Aorta (tissue), 5 donors: ENCODE results near the gene ZMIZ1. TPM values are rescaled to one million over a fixed set of nuclear protein-coding genes. Genes with fewer than 3 reads are reported as not detected.

Experiments
- ATAC-seq: fragments of 200-7000 bp; cut with Tn5 transposase; one replicate; pipeline ENCODE4 v1.9.1; 2022; ENCODE audit warnings: moderate library complexity; ENCODE audit not compliant: low FRiP score
- DNase-seq, 2 donors: peaks; one replicate each; pipeline ENCODE4 v3.0.0-alpha.2; 2020
- H3K27ac ChIP-seq, 2 donors: one replicate each; pipeline ENCODE4 v1.5.1; 2013; ENCODE audit warnings: low read length in 2 of 2, mild to moderate bottlenecking in 2 of 2, moderate library complexity in 2 of 2, control low read depth in 1 of 2, inconsistent platforms in 1 of 2, low read depth in 1 of 2
- H3K27me3 ChIP-seq, 2 donors: one replicate each; pipeline ENCODE4 v1.6.1; 2013; ENCODE audit warnings: control low read depth in 1 of 2, low read length in 1 of 2, mild to moderate bottlenecking in 1 of 2, moderate library complexity in 1 of 2; ENCODE audit not compliant: insufficient read depth in 2 of 2, control insufficient read depth in 1 of 2
- H3K36me3 ChIP-seq, 2 donors: one replicate each; pipeline ENCODE4 v1.6.1; 2013; ENCODE audit warnings: control low read depth in 1 of 2, low read length in 1 of 2, mild to moderate bottlenecking in 1 of 2; ENCODE audit not compliant: insufficient read depth in 2 of 2, control insufficient read depth in 1 of 2
- H3K4me1 ChIP-seq, 2 donors: one replicate each; pipeline ENCODE4 v1.6.1; 2013; ENCODE audit warnings: low read length in 2 of 2, control low read depth in 1 of 2, mild to moderate bottlenecking in 1 of 2, moderate library complexity in 1 of 2; ENCODE audit not compliant: insufficient read depth in 2 of 2, control insufficient read depth in 1 of 2
- H3K4me3 ChIP-seq, 2 donors: one replicate each; pipeline ENCODE4 v1.5.1; 2013; ENCODE audit warnings: low read length in 2 of 2, control low read depth in 1 of 2, mild to moderate bottlenecking in 1 of 2
- H3K9me3 ChIP-seq: one replicate; pipeline ENCODE4 v1.6.1; 2013; ENCODE audit warnings: mild to moderate bottlenecking, low read length; ENCODE audit not compliant: control insufficient read depth
- WGBS, 2 donors: extraction: QIAGEN DNeasy Blood & Tissue Kit; methylation state at CpG; one replicate each; pipeline ENCODE4 v1.1.7; 2013; 5-methylcytosine and 5-hydroxymethylcytosine counted together
- intact Hi-C, 2 donors: fragments of 100-400 bp; cut with DNase I; formaldehyde crosslinking; loops; one replicate each; pipeline versions ENCODE4 v1.14.2 to v1.15.0; 2022
- polyA plus RNA-seq, 2 donors: library from polyadenylated mRNA; stranded (reverse); fragments of 200-250 nt; gene quantifications; one replicate each; pipeline ENCODE4 v1.2.3, GENCODE V29; 2013
- total RNA-seq, 2 donors: library from RNA; stranded (reverse); fragmentation: NEBNext Ultra II Directional; extraction: Animal tissue kit (Norgen Biotek cat#: 25700); gene quantifications; one replicate each; pipeline ENCODE4 v1.2.1, GENCODE V29; 2021
- donor health status: healthy with polysubstance abuse.
- donor health status: Bipolar disorder and iron deficiency.
- donor health status: DM: no; HTN: no; CAD: no.
- donor health status: DM: no; HTN: no; CAD: no.
- donor health status: DM: yes; HTN: yes; CAD: no.

The ZMIZ1 gene
- total and polyA plus RNA-seq, 4 donors, result 7.8 to 84.1 (median 28.2) TPM

DNA sequence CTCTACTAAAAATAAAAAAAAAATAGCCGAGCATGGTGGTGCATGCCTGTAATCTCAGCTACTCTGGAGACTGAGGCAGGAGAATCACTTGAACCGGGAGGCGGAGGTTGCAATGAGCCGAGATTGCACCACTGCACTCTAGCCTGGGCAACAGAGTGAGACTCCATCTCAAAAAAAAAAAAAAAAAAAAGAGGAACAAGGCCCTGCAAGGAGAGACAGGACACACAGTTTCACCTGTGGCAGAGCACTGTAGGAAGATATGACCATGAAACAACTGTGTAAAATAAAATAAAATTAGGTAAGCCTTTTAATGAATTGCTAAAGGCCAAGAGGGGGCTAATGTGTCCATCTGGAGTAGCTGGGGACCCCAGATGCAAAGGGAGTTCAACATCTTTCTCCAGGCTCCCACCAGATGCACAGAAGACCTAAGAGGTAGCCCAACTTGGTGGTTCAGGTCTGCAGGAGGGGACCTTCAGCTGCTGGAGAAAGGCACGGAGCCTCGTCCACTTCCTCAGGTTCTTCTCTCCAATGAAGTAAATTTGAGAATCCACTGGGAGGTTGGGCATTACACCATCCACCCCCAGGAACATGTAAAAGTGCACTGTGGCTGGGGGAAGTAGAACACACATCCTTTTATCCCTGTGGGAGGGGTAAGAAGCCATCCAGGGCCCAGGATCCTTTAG lies 291.2 kb downstream of the ZMIZ1 start:
- Histone ChIP-seq H3K4me1 (no peaks in the 10 kb centered on the region), H3K27me3 (no peaks in the 10 kb centered on the region), H3K4me3 (no peak overlapping the region), H3K9me3 (no peaks in the 10 kb centered on the region), H3K36me3 (peaks cover 0 to 2% of the 10 kb centered on the region in 2 donors), H3K27ac (no peak overlapping the region)
- DNase-seq, result peak in 1 of 2 donors; percentile 13
- ATAC-seq, result no peak
- intact Hi-C loops, result no loop called here
- 95 to 96% methylated on average over 6 of the region's 6 CpGs for WGBS, 2 donors

DNA sequence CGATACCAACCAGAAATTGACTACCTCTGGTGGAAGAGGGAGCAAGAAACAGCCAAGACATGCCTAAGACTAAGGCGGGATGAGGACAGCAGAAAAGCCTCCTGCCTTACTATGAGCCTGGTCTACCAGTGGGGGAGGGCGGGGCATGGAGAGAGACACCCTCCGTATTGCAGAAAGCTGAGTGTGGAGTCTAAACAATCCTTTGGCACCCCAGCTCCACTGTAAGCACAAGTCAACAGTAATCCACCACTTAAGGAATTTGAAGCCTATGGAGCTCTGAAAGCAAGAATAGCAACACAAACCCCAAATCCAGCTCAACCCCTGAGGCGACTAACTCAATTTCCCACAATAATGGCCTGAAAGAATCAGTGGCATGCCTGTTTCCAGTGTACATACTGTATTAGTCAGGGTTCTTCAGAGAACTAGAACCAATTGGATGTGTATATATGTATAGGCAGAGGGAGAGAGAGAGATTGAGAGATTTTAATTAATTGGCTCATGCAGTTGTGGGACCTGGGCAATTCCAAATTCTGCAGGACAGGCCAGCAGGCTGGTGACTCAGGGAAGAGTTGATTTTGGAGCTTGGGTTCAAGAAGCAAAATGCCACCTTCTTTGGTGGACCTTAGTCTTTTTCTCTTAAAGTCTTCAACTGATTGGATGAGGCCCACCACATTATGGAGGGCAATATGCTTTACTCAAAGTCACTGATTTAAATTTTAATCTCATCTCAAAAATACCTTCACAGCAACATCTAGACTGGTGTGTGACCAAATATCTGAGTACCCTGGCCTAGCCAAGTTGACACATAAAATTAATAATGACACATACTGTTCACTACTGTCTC lies 292.0 kb downstream of the ZMIZ1 start:
- Histone ChIP-seq H3K4me1 (no peaks in the 10 kb centered on the region), H3K4me3 (no peak overlapping the region), H3K9me3 (no peaks in the 10 kb centered on the region), H3K27me3 (no peaks in the 10 kb centered on the region), H3K27ac (no peak overlapping the region), H3K36me3 (peaks cover 0 to 2% of the 10 kb centered on the region in 2 donors)
- ATAC-seq (no peak), DNase-seq (peak in 1 of 2 donors; percentile 11)
- intact Hi-C loops, result no loop called here
- 89 to 90% methylated on average over 5 of the region's 5 CpGs for WGBS, 2 donors

DNA sequence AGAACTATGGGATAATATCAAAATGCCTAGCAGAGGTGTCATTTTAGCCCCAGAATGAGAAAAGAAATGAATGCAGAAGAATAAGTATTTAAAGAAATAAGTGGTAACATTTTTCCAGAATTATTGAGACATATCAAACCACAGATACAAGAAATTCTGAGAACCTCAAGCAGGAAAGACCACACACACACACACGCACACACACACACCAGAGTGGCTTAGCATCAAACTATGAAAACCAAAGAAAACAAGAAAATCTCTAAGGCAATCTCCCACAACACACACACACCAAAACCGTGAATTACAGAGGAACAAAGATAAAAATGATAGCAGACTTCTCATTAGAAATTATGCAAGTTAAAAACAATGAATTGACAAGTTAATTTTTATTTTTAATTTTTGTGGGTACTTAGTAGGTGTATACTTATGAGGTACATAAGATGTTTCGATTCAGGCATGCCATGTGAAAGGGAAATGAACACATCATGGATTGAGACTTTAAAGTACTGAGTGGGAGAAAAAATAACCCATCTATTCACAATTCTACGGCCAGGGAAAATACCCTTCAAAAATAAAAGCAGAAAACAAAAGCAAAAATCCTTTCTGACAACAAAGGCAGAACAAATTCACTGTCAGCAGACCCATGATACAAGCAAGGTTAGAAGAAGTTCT lies 293.1 kb downstream of the ZMIZ1 start:
- 78% methylated on average over 4 of the region's 4 CpGs for WGBS, 2 donors

More for the DNA sequence above, 293.1 kb downstream of the ZMIZ1 start:
- H3K4me3 ChIP-seq, result no peak overlapping the region
- intact Hi-C loops, result no loop called here
- H3K27ac ChIP-seq, result no peak overlapping the region
- H3K9me3 ChIP-seq, result no peaks in the 10 kb centered on the region
- no peaks in the 10 kb centered on the region for H3K27me3 ChIP-seq
- no peak for ATAC-seq
- no peak for DNase-seq
- no peaks in the 10 kb centered on the region for H3K4me1 ChIP-seq
- peaks cover 0 to 2% of the 10 kb centered on the region in 2 donors for H3K36me3 ChIP-seq
